GM12878 (cell line): ENCODE results near the gene TXN2. TPM values are rescaled to one million over a fixed set of nuclear protein-coding genes. Genes with fewer than 3 reads are reported as not detected.

Experiments
- ATF7 ChIP-seq: fragments of 450-650 bp; IDR thresholded peaks from 2 replicates; pipeline ENCODE4 v1.6.1; 2016; ENCODE audit warnings: low read depth, mild to moderate bottlenecking
- BACH1 ChIP-seq: fragments of 450-650 bp; IDR thresholded peaks from 2 replicates; pipeline ENCODE4 v1.6.1; 2017; ENCODE audit warnings: mild to moderate bottlenecking, borderline replicate concordance
- CHD2 ChIP-seq: IDR thresholded peaks from 2 replicates; pipeline ENCODE4 v1.6.1; 2011; ENCODE audit warnings: low read depth, low read length, improper control_type of control experiment, borderline replicate concordance
- CHD4 ChIP-seq: fragments of 200-600 bp; sonication (generic); IDR thresholded peaks from 2 replicates; pipeline ENCODE4 v1.6.1; 2016; ENCODE audit warnings: mild to moderate bottlenecking
- EZH2 ChIP-seq: IDR thresholded peaks from 2 replicates; pipeline ENCODE4 v1.6.1; 2012; ENCODE audit warnings: low read depth, mild to moderate bottlenecking, control low read depth, inconsistent platforms, low read length, borderline replicate concordance; ENCODE audit not compliant: control insufficient read depth
- HSF1 ChIP-seq: fragments of 150-350 bp; IDR thresholded peaks from 2 replicates; pipeline ENCODE4 v1.6.1; 2014; ENCODE audit warnings: mild to moderate bottlenecking, low read depth, low read length
- MEF2B ChIP-seq: fragments of 450-650 bp; IDR thresholded peaks from 2 replicates; pipeline ENCODE4 v1.6.1; 2018; ENCODE audit warnings: mild to moderate bottlenecking, moderate library complexity; ENCODE audit not compliant: partially characterized antibody, poor library complexity, severe bottlenecking
- MXI1 ChIP-seq: fragments of 150-350 bp; IDR thresholded peaks from 2 replicates; pipeline ENCODE4 v1.6.1; 2011; ENCODE audit warnings: low read depth, mild to moderate bottlenecking, inconsistent platforms, low read length, improper control_type of control experiment
- MYC ChIP-seq: IDR thresholded peaks from 2 replicates; pipeline ENCODE4 v1.6.1; 2011; ENCODE audit warnings: mild to moderate bottlenecking, low read length, moderate library complexity, inconsistent platforms; ENCODE audit not compliant: insufficient read depth, insufficient replicate concordance, insufficient read length, severe bottlenecking
- NFYB ChIP-seq: IDR thresholded peaks from 2 replicates; pipeline ENCODE4 v1.6.1; 2011; ENCODE audit warnings: low read depth, mild to moderate bottlenecking, low read length, improper control_type of control experiment, moderate library complexity; ENCODE audit not compliant: insufficient read depth
- RBBP5 ChIP-seq: fragments of 200-600 bp; sonication (generic); conservative IDR thresholded peaks from 2 replicates; pipeline ENCODE4 v1.6.1; 2016
- SMARCA5 ChIP-seq: fragments of 450-650 bp; IDR thresholded peaks from 2 replicates; pipeline ENCODE4 v1.6.1; 2017; ENCODE audit warnings: mild to moderate bottlenecking
- ZSCAN29 ChIP-seq: fragments of 450-650 bp; IDR thresholded peaks from 2 replicates; pipeline ENCODE4 v1.6.1; 2017; ENCODE audit warnings: mild to moderate bottlenecking, moderate library complexity
- polyA plus RNA-seq, 11 experiments: library from polyadenylated mRNA; depleted of rRNA in 4 of 11; unstranded in 6 of 11; stranded (reverse) in 5 of 11; fragments of >200 nt; fragmentation: Nextera tagmentation in 4 of 11; fragmentation: Illumina TruSeq in 1 of 11; extraction: Ambion mirVana in 4 of 11; extraction: Trizol in 1 of 11; gene quantifications; 1 replicate in 1 of 11; 2 replicates in 10 of 11; pipeline versions ENCODE4 v1.2.1 to v1.2.3, GENCODE V29; 2011 to 2016; ENCODE audit warnings: inconsistent platforms in 2 of 11, missing spikeins in 2 of 11, low read depth in 1 of 11
- total RNA-seq, 4 experiments: library from RNA; depleted of rRNA in 3 of 4; stranded (reverse); fragments of >200 nt in 3 of 4; fragmentation: Illumina TruSeq in 1 of 4; extraction: Trizol in 1 of 4; gene quantifications; 2 replicates each; pipeline versions ENCODE4 v1.2.1 to v1.2.3, GENCODE V29; 2013 to 2021
- TF ChIP-seq, protein P1 (sequence below): fragments of 450-650 bp; IDR thresholded peaks from 2 replicates; pipeline ENCODE4 v1.6.1; 2017; ENCODE audit warnings: antibody characterized with exemption, mild to moderate bottlenecking, moderate library complexity
- TF ChIP-seq, protein P2 (sequence below): fragments of 450-650 bp; IDR thresholded peaks from 2 replicates; pipeline ENCODE4 v1.6.1; 2014; ENCODE audit warnings: mild to moderate bottlenecking
- TF ChIP-seq, protein P3 (sequence below): fragments of 450-650 bp; formaldehyde crosslinking; IDR thresholded peaks from 2 replicates; pipeline ENCODE4 v1.4.0; 2022; ENCODE audit warnings: mild to moderate bottlenecking, moderate library complexity

TXN2 gene
- total and polyA plus RNA-seq, 10 of the 15 experiments (the other 5 are each of a cell fraction or from before 2014, with no cell fraction given) = 70.2 to 350 (median 183) TPM

GRCh38 chr22:36528795-36529751 is 47.6 kb upstream of the TXN2 start, which contains the start of gene EIF3D (continued):
- TF ChIP-seq, protein P1, sequence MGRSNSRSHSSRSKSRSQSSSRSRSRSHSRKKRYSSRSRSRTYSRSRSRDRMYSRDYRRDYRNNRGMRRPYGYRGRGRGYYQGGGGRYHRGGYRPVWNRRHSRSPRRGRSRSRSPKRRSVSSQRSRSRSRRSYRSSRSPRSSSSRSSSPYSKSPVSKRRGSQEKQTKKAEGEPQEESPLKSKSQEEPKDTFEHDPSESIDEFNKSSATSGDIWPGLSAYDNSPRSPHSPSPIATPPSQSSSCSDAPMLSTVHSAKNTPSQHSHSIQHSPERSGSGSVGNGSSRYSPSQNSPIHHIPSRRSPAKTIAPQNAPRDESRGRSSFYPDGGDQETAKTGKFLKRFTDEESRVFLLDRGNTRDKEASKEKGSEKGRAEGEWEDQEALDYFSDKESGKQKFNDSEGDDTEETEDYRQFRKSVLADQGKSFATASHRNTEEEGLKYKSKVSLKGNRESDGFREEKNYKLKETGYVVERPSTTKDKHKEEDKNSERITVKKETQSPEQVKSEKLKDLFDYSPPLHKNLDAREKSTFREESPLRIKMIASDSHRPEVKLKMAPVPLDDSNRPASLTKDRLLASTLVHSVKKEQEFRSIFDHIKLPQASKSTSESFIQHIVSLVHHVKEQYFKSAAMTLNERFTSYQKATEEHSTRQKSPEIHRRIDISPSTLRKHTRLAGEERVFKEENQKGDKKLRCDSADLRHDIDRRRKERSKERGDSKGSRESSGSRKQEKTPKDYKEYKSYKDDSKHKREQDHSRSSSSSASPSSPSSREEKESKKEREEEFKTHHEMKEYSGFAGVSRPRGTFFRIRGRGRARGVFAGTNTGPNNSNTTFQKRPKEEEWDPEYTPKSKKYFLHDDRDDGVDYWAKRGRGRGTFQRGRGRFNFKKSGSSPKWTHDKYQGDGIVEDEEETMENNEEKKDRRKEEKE = no peak
- no peak for TF ChIP-seq MEF2B
- peak; percentile 91 for TF ChIP-seq MYC
- no peak for TF ChIP-seq CHD4
- TF ChIP-seq NFYB = peak; percentile 86
- peak; percentile 74; the same call in 1 of the 2 replicates for TF ChIP-seq SMARCA5
- TF ChIP-seq EZH2 = no peak
- TF ChIP-seq, protein P2, sequence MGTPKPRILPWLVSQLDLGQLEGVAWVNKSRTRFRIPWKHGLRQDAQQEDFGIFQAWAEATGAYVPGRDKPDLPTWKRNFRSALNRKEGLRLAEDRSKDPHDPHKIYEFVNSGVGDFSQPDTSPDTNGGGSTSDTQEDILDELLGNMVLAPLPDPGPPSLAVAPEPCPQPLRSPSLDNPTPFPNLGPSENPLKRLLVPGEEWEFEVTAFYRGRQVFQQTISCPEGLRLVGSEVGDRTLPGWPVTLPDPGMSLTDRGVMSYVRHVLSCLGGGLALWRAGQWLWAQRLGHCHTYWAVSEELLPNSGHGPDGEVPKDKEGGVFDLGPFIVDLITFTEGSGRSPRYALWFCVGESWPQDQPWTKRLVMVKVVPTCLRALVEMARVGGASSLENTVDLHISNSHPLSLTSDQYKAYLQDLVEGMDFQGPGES = no peak
- TF ChIP-seq CHD2 = peak; percentile 81
- TF ChIP-seq ZSCAN29 = no peak
- peak; percentile 57; the same call in 1 of the 2 replicates for TF ChIP-seq HSF1
- peak; percentile 82 for TF ChIP-seq BACH1
- peak; percentile 94 for TF ChIP-seq RBBP5
- peak; percentile 93 for TF ChIP-seq MXI1
- TF ChIP-seq ATF7 = peak; percentile 81
- TF ChIP-seq, protein P3, sequence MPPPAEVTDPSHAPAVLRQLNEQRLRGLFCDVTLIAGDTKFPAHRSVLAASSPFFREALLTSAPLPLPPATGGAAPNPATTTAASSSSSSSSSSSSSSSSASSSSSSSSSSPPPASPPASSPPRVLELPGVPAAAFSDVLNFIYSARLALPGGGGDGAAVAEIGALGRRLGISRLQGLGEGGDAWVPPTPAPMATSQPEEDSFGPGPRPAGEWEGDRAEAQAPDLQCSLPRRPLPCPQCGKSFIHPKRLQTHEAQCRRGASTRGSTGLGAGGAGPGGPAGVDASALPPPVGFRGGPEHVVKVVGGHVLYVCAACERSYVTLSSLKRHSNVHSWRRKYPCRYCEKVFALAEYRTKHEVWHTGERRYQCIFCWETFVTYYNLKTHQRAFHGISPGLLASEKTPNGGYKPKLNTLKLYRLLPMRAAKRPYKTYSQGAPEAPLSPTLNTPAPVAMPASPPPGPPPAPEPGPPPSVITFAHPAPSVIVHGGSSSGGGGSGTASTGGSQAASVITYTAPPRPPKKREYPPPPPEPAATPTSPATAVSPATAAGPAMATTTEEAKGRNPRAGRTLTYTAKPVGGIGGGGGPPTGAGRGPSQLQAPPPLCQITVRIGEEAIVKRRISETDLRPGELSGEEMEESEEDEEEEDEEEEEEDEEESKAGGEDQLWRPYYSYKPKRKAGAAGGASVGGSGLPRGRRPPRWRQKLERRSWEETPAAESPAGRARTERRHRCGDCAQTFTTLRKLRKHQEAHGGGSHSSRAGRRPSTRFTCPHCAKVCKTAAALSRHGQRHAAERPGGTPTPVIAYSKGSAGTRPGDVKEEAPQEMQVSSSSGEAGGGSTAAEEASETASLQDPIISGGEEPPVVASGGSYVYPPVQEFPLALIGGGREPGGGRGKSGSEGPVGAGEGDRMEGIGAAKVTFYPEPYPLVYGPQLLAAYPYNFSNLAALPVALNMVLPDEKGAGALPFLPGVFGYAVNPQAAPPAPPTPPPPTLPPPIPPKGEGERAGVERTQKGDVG (CRISPR knock-in tag) = no peak
